EL (cell line): Measurements from ENCODE around the gene FNBP1L.

Experiments used
- DNase-seq: peaks from one replicate; pipeline ENCODE4 v3.0.0-alpha.2; 2016

FNBP1L gene

GRCh38 chr1:93595743-93596142 lies 147.8 kb downstream of the FNBP1L start:
- DNase-seq, result no peak

- DNase-seq, result no peak
These were observed 148.6 kb downstream of the FNBP1L start for GRCh38 chr1:93596329-93597089.

GRCh38 chr1:93597709-93598108 lies 149.8 kb downstream of the FNBP1L start:
- no peak for DNase-seq

GRCh38 chr1:93598396-93598795 lies 150.5 kb downstream of the FNBP1L start:
- no peak for DNase-seq

DNA sequence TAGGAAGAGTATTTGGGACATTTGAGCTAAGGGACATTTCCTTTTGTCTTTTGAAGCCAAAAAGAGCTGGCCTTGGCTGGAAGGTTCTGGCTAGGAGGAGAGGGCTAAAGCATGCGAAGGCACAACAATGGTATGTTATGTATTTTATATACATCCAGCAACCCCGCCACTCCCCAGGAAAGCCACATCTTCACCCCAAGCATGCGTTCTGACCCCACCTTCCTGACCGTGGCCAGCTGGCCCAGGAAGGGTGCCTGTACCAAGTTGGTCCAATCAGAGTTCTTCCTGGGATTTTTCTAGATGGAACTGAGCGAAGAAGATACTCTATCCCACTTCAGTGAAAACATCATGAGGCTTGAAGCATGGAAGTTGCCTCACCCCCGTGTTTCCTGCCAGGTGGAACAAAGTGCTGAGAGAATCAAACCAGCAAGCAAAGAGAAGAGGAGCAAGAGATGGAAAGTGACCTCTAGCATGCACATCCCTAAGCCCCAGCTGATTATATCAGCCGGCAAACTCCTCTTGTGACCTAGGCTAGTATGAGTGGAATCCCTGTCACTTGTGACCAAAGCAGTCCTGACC lies 151.0 kb downstream of the FNBP1L start:
- no peak for DNase-seq

DNA sequence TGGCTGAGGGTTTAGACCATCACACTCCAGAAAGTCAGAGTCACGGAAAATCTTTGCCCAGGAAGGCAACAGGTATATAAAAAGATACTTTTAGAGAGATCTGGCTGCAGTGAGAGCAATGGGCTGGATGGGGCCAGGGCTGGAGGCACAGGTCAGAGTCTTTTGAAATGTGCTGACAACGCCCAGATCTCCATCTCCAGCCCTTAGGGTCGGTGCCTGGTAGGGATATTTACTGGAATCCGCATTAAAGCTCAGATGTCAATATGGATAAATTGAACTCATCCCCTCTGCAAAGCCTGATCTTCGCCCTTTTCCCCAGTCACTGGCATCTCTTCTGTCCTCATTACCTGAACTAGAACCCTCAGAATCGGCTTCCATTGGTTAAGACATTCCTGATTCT lies 151.6 kb downstream of the FNBP1L start:
- DNase-seq, result no peak

DNA sequence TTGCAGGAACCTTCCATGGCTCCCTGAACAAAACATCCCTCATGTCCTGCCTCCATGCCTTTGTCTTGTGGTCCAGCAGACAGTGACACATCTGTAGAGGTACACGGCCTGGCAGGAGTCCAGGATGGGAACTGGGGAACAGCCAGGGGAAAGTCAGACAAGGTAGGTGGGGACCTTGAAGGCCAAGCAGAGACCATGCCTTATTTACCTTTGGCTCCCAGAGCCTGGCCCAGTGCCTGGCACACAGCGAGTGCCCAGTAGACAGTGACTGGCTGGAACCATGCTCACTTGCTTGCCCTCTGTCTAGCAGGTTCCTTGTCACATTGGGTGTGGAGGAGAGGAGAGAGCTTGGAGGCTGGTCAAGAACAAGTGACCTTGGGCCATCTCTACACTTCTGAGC lies 152.7 kb downstream of the FNBP1L start:
- no peak for DNase-seq

- DNase-seq, result no peak
These were observed 153.8 kb downstream of the FNBP1L start for GRCh38 chr1:93601686-93602085.

- no peak for DNase-seq
These were observed 154.2 kb downstream of the FNBP1L start for GRCh38 chr1:93602101-93602500.

DNA sequence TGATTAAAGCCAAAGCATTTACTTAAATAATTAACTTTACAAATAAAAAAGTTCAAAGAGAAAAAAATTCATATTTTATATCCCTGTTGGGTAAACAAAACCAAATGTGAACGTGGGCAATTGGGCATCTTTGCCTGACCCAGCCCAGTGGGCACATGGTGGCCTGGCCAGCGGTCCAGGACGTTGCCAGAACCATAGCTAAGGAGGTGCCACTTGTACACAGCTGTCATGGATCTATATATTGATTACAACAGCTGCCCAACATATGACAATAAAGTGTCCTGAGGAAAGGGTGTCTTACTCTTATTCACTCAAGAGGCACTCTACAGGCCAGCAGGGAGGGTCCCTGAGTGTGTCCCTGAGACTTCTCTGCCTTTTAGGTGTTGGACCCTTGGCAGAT lies 155.2 kb downstream of the FNBP1L start:
- no peak for DNase-seq

DNA sequence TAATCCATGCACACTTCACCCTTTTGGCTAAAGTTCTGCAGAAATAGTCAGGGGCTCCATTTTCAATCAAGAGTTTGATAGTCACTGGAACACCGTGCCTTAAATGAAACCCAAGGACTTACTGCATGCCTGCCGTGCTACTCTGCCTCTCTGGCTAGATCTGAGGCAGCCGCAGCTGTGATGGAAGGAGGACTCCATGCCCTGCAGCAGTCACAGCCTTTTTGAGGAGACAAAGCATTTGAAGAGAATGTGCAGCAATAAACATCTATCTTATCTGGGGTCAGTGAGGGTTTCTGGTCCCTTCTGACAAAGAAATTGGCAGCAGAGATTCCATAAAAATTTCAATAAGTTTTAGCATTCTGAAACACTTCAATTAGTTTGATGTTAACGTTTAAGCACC lies 155.7 kb downstream of the FNBP1L start:
- DNase-seq, result no peak
